Sciatic nerve (tissue), 2 donors: ENCODE measurements around the gene TMEM175. TPM values are rescaled to one million over a fixed set of nuclear protein-coding genes. Genes with fewer than 3 reads are reported as not detected.

Source experiments
- ATAC-seq: fragments of 200-7000 bp; cut with Tn5 transposase; one replicate; pipeline ENCODE4 v1.9.1; 2020; ENCODE audit warnings: mild to moderate bottlenecking, moderate library complexity
- DNase-seq: peaks from one replicate; pipeline ENCODE4 v3.0.0-alpha.2; 2020; ENCODE audit warnings: low spot score
- intact Hi-C: fragments of 100-400 bp; cut with DNase I; formaldehyde crosslinking; loops from one replicate; pipeline ENCODE4 v1.14.2; 2022
- total RNA-seq: library from RNA; stranded (reverse); fragmentation: NEBNext Ultra II Directional; extraction: Animal tissue kit (Norgen Biotek cat#: 25700); gene quantifications from one replicate; pipeline ENCODE4 v1.2.1, GENCODE V29; 2021
- donor health status: DM: no; HTN: no; CAD: no.
- donor health status: DM: no; HTN: no; CAD: no.

TMEM175 gene
- total RNA-seq, 1 donor from 2014 or later = 26.8 TPM

DNA sequence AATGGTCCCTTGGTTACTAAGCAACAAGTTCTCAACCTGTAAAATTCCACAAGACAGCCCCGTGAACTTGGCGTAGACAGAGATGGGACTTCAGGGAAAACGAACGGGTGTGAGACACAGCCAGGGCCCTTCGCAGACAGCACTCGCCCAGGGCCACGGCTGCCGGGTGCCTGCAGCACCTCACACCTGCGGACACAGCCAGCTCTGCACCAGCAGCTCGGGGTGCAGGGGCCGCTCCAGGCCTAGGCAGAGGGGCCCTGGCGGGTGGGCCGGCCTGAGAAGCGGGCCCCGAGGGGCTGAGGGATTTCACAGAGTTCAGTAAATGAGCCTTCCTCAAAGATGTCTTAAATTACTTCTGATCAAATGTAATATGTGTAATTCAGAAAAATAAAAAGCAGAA, 34.1 kb upstream of the TMEM175 start:
- intact Hi-C loops = no loop called here
- ATAC-seq (no peak), DNase-seq (no peak)

DNA sequence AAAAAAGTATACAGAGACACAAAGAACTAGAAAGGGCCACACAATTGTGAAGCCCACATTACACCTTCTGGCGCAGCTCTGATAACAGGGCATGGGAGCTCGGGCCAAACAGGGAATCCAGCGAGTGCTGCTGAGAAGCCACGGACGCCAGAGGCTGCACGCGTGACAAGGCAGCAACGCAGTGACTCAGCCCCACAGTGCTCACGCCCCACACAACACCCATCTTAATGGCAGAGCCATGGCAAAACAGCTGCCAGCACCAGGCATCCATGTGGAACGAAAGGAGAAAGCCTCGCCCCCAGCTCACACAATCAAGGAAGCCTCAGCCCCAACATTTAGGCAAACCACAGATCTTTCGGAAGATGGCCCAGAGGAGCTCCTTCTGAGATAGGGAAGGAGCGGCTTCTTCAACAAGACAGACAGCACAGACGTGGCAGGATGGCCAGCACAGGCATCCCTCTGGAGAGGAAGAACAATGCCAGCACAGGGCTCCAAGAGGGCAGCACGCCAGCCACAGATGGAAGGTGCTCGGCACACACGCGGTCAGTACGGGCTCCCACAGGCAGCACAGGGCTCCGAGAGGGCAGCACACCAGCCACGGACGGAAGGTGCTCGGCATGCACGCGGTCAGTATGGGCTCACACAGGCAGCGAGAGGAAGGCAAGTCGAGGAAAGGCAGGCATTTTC, 33.2 kb upstream of the TMEM175 start:
- ATAC-seq = no peak
- intact Hi-C loops = no loop called here
- no peak for DNase-seq

DNA sequence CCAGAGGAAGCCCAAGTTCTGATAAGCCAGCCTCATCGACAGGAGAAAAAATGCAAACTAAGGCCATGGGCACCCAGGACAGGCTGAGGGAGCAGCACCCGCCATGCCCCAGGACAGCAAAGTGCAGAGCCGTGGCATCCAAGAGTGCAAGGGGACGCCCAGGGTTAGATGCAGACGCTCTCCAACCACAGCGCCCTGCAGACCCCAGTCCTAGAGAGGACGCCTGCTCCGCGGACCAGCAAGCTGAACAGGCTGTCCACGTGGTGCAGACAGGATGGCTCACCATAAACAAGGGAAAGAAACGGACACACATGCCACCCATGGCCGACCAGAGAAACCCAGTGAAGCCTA, 32.7 kb upstream of the TMEM175 start:
- no peak for DNase-seq
- intact Hi-C loops = no loop called here
- no peak for ATAC-seq

DNA sequence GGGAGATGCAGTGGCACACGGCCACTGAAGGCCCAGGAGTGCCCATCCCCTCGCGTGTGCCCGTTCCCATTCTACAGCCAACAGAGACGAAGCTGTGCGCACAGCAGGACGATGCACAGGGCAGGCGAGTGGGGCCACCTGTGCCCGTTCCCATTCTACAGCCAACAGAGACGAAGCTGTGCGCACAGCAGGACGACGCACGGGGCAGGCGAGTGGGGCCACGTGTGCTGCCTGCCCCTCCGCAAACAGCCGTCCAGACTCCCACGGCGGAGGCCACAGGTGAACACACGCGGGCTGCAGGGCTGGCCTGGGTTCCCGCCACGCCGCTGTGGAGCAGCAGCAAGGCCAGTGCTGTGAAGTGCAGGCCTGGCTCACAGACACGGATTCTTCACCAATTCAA, 32.2 kb upstream of the TMEM175 start:
- DNase-seq = no peak
- intact Hi-C loops = no loop called here
- no peak for ATAC-seq

DNA sequence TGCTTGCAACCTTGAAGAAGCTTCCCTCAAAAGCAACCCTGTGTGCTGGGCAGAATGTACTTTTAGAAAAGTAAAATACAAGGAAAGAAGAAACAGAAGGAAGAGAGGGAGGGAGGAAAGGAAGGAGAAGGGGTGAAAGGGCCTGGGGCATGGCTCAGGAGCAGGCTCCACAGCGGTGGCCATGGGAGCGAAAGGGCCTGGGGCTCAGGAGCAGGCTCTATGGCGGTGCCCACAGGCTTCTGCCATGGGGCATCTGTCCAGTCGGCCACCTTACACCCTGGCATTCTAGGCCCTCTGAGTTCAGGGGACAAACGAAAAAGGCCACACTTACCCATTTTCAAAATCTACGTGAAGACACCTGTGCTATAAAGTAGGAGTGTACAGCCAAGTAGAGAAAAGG, 31.5 kb upstream of the TMEM175 start:
- DNase-seq (no peak), ATAC-seq (no peak)
- intact Hi-C loops = no loop called here

DNA sequence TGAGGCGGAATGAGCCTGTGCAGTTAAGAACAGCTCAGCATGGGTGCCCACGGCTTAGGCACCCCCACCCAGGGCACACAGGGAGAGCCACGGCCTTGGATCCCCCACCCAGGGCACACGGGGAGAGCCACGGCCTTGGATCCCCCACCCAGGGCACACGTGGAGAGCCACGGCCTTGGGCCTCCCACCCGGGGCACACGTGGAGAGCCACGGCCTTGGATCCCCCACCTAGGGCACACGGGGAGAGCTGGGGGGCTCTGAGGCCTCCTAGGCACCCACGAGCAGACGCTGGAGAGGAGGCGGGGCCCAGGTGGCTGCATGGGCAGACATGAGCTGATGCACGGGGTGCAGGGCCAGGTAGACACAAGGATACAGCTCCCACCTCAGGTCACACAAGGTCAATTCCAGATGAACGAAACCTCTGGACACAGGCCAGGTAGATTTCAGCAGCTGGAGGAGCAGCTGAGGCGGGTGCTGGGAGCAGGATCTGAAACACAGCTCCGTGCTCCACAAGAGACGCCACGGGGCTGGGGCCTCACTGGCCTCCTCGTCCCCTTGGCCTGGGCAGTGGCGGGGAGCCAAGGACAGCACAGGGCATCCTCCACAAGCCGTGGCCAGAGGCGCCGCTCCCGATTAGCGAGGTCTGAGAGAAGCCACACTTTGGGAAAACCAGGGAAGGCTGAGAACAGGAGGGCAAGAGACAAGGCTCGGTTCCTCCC, 30.9 kb upstream of the TMEM175 start:
- DNase-seq (no peak), ATAC-seq (no peak)
- intact Hi-C loops = no loop called here

DNA sequence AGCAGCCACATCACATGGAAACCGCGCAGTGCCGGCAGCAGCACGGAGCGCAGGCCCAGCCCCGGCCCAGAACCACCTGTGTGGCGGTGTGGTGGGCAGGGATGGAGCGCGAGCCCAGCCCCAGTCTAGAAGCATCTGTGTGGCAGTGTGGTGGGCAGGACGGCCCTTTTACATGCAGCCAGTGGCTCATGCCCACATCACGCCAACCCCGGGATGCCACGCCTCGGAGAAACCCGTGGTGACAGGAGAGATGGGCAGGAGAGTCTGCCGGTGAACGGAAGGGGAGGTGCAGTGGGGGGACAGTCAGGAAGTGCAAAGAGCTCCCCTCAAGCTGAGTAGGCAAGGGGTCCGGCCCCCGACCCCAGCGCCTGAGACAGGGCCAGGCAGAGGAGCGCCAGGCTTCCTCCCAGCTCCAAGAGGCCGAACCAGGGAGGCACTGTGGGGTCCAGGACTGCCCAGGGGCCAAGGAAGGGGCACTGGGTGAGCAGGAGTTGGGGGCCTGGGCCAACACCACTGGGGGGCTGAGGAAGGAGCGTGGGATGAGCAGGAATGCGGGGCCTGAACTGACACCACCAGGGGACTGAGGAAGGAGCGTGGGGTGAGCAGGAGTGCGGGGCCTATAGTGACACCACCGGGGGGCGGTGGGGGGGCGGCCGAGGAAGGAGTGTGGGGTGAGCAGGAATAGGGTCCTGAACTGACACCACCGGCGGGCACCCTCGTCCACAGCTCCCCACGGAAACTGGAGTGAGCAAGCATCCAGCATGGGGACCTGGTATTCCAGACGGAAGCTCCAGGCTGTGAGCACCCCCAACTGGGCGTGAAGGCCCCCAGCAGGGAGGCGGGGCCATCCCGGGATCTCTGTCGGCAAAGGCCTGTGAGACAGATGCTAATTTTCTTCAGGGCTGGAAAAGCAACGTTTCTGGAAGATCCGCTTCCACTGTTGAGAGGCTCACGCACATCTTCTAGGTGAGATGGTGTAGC, 28.9 kb upstream of the TMEM175 start:
- ATAC-seq (peak; percentile 7), DNase-seq (no peak)
- intact Hi-C loops = no loop called here

DNA sequence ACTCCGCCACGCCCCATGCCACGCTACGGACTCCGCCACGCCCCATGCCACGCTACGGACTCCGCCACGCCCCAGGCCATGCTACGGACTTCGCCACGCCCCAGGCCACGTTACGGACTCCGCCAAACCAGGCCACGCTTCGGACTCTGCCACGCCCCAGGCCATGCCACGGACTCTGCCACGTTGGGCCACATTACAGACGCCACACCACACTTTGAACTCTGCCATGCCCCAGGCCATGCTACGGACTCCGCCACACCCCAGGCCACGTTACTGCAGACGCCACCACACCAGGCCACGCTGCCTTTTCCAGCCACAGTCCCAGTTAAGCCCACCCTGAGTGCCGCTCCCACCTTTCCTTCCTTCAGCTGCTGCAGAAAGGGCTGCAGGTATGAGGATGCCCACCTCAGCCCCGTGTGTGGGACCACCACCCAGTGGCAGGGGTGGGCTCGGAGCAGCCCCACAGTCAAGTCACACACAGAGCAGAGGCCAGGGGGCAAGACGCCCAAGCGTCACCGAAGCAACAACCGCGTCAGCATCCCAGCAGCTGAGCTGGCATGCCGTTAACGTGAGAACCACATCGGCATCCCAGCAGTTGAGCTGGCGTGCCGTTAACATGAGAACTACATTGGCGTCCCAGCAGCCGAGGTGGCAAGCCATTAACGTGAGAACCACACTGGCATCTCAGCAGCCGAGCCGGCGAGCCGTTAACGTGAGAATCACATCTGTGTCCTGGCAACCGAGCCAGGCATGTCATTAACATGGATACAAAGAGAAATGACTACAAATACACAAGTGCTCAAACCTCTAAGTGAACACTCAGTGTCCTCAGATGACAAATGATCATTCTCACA, 26.5 kb upstream of the TMEM175 start:
- no peak for DNase-seq
- intact Hi-C loops = no loop called here

DNA sequence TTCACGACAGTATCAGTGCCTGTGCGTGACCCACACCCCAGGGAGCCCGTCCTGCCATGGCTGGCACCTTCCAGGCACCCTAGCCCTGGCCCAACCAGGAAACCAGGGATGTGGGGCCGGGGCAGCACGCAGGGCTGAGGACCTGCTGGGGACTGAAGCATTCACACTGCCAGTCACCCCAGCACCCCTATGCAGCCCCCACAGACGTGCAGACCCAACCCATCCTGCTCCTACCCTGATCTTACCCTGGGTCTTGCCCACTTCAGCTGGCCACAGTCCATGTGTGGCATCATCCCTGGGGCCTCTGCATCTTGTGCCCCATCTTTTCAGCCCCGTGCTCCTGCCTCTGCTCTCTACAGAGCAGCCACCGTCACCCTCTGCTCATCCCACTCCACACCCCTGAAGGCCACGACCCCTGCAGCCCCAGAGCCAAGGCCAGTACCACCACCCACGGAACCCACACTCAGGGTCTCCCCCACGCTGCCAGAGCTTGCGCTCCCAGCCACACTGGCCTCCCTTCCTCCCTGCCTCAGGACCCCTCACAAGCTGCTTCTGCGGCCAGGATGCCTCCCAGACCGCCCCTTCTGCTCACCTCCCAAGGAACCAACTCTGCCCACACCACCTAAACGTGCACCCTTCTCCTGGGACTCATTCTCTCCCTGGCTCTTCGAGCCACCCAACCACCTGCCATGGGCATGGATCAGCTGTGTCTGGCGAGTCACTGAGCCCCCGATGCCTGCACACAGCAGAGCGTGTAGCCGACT, 25.7 kb upstream of the TMEM175 start:
- intact Hi-C loops = no loop called here
- no peak for ATAC-seq
- no peak for DNase-seq

More for the DNA sequence above, 26.5 kb upstream of the TMEM175 start:
- no peak for ATAC-seq

DNA sequence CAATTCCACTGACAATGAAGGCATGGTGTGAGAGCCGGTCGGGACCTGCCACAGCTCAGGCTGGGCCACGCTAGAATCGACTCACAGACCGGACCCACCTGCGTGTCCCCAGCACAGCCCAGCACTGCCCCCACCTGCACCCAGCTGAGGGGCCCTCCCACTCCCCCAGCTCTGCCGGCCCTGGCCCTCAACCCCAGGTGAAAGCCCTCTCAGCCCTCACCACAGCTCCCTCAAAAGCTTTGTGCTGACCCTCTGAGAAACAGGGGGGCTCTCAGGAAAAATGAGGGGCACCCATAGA, 25.2 kb upstream of the TMEM175 start:
- intact Hi-C loops = no loop called here
- no peak for ATAC-seq
- no peak for DNase-seq

DNA sequence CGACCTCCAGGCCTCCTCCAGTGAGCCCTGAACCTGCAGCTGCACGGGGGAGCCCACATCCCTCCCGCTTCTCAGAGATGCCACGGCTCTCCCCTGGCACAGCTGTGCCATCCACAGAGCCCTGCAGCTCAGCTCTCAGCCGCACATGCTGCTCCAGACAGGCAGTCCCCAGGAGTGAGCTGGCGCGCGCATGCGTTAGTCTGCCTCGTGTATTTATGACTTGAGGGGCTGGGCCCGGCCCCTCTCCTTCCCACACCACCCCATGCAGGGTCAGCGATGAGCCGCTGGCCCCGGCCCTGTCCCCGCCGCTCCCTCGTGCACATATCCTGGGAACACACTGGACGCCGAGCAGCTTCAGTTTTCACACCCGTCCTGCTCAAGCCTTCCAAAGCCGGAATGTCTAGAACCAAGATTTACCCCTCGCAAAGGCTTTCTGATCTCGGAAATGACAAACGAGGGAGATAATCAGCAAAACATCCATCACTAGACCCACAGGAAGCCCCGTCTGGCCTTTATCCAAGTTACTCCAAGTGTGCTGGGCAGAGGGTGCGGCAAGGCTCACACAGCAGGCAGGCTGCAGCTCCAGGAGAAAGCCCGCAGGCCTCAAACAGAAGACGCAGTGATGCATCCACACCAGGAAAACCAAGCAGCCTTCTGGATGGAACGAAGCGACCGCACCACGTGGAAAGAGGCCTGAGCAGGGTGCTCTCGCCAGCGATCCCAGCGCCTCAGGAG, 24.4 kb upstream of the TMEM175 start:
- no peak for DNase-seq
- intact Hi-C loops = no loop called here
- ATAC-seq = no peak

DNA sequence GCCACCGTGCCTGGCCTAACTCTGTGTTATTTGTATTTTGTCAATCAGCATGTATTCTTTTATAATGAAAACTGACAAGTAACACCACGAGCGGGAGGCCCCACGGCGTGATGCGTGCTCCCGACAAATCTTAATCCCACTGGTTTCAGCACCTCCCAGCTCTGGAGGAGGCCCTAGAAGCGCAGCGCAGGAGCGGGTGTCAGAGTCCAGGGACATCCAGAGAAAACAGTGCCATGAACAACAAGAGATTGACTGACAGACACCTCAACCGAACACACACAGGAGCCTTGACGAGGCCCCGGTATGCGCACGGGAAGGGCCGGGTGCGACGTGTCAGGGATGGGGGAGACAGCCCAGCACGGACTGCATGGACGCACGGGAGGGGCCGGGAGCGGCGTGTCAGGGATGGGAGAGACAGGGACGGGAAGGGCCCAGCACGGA, 23.1 kb upstream of the TMEM175 start:
- DNase-seq = no peak
- intact Hi-C loops = no loop called here
- no peak for ATAC-seq

DNA sequence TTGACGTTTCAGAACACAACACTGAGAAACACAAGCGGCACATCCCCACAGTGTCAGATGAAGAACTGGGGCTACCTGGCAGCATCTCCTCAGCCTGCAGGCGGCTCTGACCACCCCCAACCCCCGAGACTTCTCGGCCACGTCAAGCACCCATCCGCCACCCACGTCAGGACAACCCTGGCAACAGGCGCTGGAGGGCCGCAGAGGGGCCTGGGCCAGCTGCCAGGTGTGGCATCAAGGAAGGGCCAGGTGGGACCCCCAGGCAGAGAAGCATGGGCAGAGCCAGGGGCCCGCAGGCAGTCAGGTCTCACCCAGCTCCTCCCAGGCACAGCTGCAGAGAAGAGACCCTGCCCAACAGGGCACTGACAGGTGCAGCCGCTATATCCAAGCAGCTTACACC, 22.4 kb upstream of the TMEM175 start:
- no peak for DNase-seq
- ATAC-seq = no peak
- intact Hi-C loops = no loop called here

DNA sequence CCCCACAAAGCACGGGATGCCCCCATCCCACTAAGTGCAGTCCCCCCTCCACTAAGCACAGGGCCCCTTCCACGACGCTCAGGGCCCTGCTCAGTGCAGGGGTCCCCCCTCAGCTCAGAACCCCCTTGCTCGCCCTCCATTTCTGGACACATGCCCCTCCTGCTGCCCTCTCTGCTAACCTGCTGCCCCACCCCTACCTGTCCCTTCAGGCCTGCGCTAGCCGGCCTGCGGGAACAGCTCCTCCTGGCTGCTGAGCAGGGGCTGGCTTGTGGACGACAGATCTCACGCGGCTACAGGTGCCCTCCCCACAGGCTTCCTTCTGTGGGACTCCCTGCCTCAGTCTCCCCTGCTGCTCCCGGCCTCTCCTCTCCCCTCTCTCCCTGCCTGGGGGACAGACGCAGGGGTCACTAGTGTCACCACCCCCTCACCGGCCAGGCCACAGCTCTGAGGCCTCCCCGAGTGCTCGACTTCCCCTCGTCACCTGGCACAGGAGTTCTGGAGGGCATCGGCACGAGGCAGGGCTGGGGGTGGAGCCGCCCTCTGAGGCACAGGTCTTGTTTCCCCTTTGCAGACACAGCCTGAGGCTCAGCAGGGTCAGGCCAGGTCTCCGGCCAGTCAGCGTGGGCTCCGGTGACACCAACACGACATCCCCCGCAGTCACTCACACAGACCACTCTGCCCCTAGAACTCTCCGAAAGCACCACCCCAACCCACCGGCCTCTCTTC, 21.7 kb upstream of the TMEM175 start:
- DNase-seq (no peak), ATAC-seq (no peak)
- intact Hi-C loops = no loop called here

DNA sequence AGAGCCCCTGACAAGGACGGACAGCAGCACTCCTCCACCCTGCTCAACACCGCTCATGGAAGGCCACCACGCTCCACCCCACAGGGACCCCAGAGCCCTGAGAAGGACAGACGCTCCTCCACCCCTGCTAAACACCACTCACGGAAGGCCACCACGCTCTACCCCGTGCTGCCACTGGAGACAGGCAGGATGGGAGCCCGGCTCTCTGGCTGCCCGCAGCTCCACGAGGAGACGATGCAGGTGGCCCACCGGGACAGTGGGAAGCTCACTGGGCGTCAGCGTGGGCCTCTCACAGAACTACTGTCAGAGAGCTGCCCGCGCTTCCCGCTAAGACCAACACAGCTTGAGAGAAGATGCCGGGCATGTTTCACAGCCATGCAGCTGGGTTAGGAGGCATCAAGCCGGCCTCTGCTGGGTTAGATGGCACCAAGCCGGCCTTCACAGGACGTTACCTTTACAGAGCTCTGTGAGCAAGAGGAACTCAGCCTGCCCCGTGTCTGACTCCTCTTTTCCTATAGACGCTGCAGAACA, 21.0 kb upstream of the TMEM175 start:
- intact Hi-C loops = no loop called here
- DNase-seq (no peak), ATAC-seq (no peak)

DNA sequence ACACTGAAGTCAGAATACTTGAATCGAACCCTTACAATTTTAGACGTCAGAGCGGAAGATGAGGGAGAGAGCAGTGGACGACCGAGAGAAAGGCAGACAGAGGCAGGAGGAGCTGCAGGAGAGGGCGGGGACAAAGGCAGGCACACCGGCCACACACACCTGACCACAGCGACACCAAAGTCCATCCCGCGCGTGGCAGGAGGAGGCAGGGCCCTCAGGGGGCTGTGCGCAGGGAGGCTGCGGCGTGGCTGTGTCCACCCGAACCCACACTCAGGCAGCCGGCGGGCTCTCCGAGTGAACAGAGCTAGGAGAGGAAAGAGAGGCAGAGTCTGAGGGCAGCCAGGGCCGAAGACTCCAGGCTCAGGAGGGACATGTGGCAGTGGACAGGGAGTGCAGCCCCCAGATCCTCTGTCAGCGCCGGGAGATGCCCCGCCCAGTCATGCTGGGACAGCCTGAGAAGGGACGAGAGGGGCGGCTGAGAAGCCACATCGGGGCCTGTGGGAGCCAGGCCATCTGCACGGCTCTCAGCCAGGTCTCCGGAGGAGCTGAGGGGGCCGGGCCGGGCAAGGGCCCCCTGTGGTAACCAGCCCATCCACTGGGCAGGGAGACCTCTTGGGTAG, 20.3 kb upstream of the TMEM175 start:
- DNase-seq = no peak
- peak; percentile 58 for ATAC-seq

More for the DNA sequence above, 20.3 kb upstream of the TMEM175 start:
- intact Hi-C loops = no loop called here
